GM12865 (cell line): Measurements from ENCODE around the gene RUFY3.
A peak's percentile ranks its signal among the peaks of the same experiment; 100 is the strongest.

Source experiments
- DNase-seq: peaks from one replicate; pipeline ENCODE4 v3.0.0; 2010; ENCODE audit warnings: low read depth
- H3K4me3 ChIP-seq: 2 replicates; pipeline ENCODE4 v1.5.1; 2011; ENCODE audit warnings: mild to moderate bottlenecking, low read depth, low read length, control low read depth
- CTCF ChIP-seq: IDR thresholded peaks from 2 replicates; pipeline ENCODE4 v1.5.1; 2011; ENCODE audit warnings: low read length, control low read depth, low read depth, inconsistent platforms; ENCODE audit not compliant: insufficient read depth; ENCODE audit errors: missing control alignments

RUFY3 gene, protein sequence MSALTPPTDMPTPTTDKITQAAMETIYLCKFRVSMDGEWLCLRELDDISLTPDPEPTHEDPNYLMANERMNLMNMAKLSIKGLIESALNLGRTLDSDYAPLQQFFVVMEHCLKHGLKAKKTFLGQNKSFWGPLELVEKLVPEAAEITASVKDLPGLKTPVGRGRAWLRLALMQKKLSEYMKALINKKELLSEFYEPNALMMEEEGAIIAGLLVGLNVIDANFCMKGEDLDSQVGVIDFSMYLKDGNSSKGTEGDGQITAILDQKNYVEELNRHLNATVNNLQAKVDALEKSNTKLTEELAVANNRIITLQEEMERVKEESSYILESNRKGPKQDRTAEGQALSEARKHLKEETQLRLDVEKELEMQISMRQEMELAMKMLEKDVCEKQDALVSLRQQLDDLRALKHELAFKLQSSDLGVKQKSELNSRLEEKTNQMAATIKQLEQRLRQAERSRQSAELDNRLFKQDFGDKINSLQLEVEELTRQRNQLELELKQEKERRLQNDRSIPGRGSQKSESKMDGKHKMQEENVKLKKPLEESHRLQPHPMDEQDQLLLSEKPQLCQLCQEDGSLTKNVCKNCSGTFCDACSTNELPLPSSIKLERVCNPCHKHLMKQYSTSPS

DNA sequence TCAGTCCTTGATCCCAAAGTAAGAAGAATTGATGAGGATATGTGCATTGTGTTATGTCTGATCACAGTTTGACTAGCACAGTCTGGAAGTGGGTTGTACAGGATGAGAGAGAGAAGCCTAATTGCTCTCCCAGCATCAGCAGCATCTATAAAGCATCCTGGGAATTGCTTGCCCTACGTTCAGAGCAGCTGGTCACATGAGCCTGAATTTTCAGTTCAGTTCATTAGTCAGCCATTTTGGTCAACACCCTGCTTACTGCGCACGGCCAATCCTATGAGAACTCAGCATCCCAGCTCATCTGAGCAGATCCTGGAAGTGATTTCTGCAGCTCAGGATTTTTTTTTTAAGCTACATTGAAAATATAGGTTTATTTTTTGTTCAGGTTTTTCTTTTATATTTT lies at the start of gene RUFY3:
Gene RUFY3, plus strand, starts transcription at position 218 of the 400 bp plus-strand sequence. CDS start 610 bp downstream, outside the sequence.
- no peak for TF ChIP-seq CTCF
- DNase-seq, result no peak
- H3K4me3 ChIP-seq, result no peak within 1 kb of the TSS

GRCh38 chr4:70674191-70674590 lies 47.6 kb upstream of the RUFY3 start:
- no peak for TF ChIP-seq CTCF
- no peak for DNase-seq
- H3K4me3 ChIP-seq, result no peak overlapping the region

DNA sequence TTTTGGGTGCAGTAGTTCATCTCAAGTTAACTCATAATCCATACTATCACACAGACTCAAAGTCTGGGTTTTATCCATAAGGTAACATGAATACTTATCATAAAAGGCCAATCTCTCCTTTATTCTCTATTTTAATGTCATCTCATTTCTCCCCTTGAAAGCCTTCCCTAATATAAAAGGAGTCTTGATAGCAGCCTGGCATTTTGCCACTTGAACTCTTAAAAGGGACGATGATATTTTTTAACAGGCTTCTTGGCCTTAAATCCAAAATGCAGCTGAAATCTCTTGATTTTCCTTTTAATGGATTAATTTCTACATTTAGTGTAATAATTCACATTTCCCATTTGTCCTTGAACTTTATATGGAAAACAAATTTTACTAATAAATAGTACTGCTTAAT lies 47.0 kb upstream of the RUFY3 start:
- no peak for TF ChIP-seq CTCF
- no peak for DNase-seq
- no peak overlapping the region for H3K4me3 ChIP-seq

DNA sequence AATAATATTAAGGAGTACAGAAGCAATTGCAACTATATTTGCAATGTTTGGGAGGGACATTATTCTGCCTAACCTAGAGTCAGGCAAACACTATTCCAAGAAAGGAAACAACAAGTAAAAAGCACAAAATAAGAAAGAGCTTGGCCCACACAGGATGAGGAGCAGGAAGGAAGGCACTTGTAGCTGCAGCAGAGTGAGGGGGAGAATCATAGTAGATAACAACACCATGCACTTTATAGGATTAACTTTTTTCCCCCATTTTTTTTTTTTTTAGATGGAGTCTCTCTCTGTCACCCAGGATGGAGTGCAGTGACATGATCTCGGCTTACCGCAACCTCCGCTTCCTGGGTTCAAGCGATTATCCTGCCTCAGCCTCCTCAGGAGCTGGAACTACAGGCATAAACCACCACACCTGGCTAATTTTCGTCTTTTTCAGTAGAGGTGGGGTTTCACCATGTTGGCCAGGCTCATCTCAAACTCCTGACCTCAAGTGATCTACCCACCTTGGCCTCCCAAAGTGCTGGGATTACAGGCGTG lies 45.1 kb upstream of the RUFY3 start:
- TF ChIP-seq CTCF, result no peak
- no peak overlapping the region for H3K4me3 ChIP-seq
- no peak for DNase-seq

DNA sequence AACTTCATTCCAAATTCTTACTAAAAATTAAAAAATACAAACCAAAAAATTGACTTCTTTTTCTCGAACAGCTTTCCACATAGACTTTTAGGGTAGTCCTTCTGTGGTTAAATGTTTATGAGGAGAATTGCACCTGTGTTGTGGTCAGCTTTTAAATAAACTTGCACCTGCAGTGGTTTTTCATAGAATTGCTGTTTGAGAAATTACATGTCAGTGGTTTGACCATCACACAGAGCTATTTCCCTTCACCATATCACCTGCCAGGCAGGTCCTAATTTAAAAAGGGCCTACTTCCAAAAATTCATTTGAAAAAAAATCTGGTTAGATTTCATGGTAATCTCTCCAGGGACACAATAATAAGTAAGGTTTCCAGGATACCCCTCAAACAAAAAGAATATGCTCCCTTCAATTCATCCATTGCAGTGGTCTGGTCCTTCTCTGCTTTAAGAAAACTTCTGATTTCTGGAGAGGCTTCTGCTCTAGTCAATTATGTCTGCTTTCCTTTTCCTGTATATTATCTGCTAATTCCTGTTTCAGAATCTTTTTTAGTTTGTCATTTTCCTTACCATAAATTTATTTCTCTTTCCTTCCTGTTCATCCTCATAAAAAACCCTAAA lies 43.3 kb upstream of the RUFY3 start:
- no peak for TF ChIP-seq CTCF

GRCh38 chr4:70680934-70681333 lies 40.8 kb upstream of the RUFY3 start:
- DNase-seq, result no peak
- no peak overlapping the region for H3K4me3 ChIP-seq
- no peak for TF ChIP-seq CTCF

More for the DNA sequence above, 43.3 kb upstream of the RUFY3 start:
- H3K4me3 ChIP-seq, result peak overlapping the region; percentile 26
- DNase-seq, result peak; percentile 86
